Endothelial cell of umbilical vein (primary cell): ENCODE measurements around the gene HK1.

Experiments
- EZH2 ChIP-seq: IDR thresholded peaks from 2 replicates; pipeline ENCODE4 v1.6.1; 2012; ENCODE audit warnings: borderline replicate concordance, low read depth, mild to moderate bottlenecking, moderate library complexity, low read length, inconsistent platforms; ENCODE audit not compliant: severe bottlenecking
- FOS ChIP-seq: IDR thresholded peaks from 2 replicates; pipeline ENCODE4 v1.6.1; 2011; ENCODE audit warnings: mild to moderate bottlenecking, low read length, moderate library complexity, borderline replicate concordance; ENCODE audit not compliant: insufficient read depth
- GATA2 ChIP-seq: IDR thresholded peaks from 2 replicates; pipeline ENCODE4 v1.7.0; 2011; ENCODE audit warnings: low read depth, mild to moderate bottlenecking, moderate library complexity, mixed read lengths, low read length; ENCODE audit not compliant: insufficient read length, insufficient read depth
- JUN ChIP-seq: IDR thresholded peaks from 2 replicates; pipeline ENCODE4 v1.6.1; 2011; ENCODE audit warnings: borderline replicate concordance, low read depth; ENCODE audit not compliant: insufficient read length, insufficient read depth
- MYC ChIP-seq: IDR thresholded peaks from one replicate; pipeline ENCODE4 v1.6.1; 2011; ENCODE audit warnings: mild to moderate bottlenecking, low read depth, low read length
- POLR2A ChIP-seq: IDR thresholded peaks from 2 replicates; pipeline ENCODE4 v1.6.1; 2012; ENCODE audit warnings: low read depth, mild to moderate bottlenecking, control low read depth, low read length
- POLR2AphosphoS5 ChIP-seq: IDR thresholded peaks from 2 replicates; pipeline ENCODE4 v1.6.1; 2012; ENCODE audit warnings: low read depth, mild to moderate bottlenecking, control low read depth, low read length, moderate library complexity; ENCODE audit not compliant: insufficient read depth
- TF ChIP-seq, protein P1 (sequence below), 2 donors: IDR thresholded peaks; 1 replicate in 1 of 2; 2 replicates in 1 of 2; pipeline ENCODE4 v1.5.1; 2011; ENCODE audit warnings: low read length in 2 of 2, mild to moderate bottlenecking in 2 of 2, moderate library complexity in 2 of 2, control low read depth in 1 of 2, inconsistent platforms in 1 of 2, low read depth in 1 of 2; ENCODE audit not compliant: insufficient read depth in 1 of 2; ENCODE audit errors: extremely low read depth in 1 of 2
- TF ChIP-seq, protein P2 (sequence below): IDR thresholded peaks from 2 replicates; pipeline ENCODE4 v1.6.1; 2011; ENCODE audit not compliant: insufficient read depth, insufficient read length

DNA sequence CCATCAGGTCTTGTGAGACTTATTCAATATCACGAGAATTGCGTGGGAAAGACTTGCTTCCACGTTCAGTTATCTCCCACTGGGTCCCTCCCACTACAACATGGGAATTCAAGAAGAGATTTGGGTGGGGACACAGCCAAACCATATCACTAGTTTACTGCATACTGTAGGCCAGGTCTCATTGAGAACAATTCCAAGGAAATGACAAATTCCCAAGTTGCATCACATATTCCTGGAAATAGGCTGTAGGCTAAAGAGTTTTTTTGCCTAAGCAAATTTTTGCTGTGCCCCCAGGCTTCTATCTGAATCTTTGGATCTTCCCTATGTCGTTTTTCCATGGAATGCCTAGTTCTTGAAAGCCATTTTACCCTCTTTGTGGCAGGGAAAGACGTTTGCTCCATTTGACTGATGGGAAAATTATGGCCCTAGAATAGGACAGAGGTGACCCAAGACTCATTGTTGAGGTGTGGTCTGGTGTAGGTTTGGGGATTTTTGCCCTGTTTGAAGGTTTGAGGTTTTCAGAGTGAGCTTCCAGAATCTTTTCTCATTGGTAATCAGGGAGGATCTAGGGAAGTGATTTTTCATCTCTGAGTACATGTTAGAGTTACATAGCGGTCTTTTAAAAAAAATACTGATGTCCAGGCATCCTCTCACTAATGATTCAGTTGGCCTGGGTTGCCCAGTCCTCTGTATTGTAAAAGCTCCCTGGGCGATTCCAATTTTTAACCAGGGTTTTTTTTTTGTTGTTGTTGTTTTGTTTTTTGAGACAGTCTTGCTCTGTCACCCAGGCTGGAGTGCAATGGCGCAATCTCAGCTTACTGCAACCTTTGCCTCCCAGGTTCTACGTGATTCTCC lies 94.1 kb downstream of the HK1 start:
- TF ChIP-seq EZH2 (no peak), GATA2 (no peak), POLR2A (no peak), MYC (no peak), FOS (no peak), JUN (no peak), POLR2AphosphoS5 (no peak)
- TF ChIP-seq, protein P1, sequence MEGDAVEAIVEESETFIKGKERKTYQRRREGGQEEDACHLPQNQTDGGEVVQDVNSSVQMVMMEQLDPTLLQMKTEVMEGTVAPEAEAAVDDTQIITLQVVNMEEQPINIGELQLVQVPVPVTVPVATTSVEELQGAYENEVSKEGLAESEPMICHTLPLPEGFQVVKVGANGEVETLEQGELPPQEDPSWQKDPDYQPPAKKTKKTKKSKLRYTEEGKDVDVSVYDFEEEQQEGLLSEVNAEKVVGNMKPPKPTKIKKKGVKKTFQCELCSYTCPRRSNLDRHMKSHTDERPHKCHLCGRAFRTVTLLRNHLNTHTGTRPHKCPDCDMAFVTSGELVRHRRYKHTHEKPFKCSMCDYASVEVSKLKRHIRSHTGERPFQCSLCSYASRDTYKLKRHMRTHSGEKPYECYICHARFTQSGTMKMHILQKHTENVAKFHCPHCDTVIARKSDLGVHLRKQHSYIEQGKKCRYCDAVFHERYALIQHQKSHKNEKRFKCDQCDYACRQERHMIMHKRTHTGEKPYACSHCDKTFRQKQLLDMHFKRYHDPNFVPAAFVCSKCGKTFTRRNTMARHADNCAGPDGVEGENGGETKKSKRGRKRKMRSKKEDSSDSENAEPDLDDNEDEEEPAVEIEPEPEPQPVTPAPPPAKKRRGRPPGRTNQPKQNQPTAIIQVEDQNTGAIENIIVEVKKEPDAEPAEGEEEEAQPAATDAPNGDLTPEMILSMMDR (IDR thresholded peaks at IDR 0.05; ENCODE audit: extremely low read depth in 1 of 2, insufficient read depth in 1 of 2, low read depth in 1 of 2, low read length in 2 of 2) = no peak
- TF ChIP-seq, protein P2, sequence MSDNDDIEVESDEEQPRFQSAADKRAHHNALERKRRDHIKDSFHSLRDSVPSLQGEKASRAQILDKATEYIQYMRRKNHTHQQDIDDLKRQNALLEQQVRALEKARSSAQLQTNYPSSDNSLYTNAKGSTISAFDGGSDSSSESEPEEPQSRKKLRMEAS = no peak
